ENCODE measurements around the gene SMAD7. TPM values are rescaled to one million over a fixed set of nuclear protein-coding genes. Genes with fewer than 3 reads are reported as not detected.

SMAD7 gene
- total and polyA plus RNA-seq, 10 of the 15 experiments (the other 5 are each of a cell fraction or from before 2014, with no cell fraction given): 1.3 to 22.5 (median 8.0) TPM

DNA sequence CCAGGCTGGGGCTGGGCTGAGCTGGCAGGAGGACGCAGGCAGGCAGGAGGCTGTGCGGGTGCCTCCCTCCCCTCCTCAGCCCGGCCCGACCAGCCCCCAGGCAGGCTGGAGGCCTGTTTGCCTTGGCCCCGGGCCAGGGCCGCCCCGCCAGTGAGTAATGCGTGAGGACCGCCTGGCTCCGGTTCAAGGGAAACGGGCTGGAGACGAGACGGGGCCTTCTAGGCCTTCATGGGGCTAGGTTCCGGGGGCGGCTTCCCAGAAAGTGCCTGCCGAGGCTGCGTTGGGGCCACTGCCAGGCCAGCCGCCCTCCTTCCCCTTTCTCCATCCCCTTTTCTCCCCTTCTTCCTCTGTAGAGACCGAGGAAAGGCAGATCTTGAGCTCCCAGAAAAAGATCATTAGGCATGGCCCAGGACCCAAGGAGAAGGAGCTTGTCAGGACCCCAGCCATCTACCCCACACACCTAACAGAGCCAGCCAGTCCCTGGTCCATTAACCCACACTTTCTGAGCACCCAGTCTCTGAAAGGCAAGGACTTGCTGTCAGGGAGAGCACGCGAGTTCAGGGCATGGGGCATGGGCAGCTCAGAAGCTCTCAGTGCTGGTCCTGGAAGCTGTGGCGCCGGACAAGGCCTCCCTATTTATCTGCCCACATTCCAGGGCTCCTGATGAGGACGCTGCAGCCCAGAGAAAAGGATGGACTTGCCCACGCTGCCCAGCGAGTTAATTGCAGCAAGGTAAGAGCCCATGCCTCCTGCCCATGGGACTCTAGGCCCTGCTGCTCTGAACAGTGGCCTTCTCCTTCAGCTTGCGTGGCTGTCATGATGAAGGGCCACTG, 48.5 kb downstream of the SMAD7 start:
- Histone ChIP-seq H3K9me3 (replicated peaks; ENCODE audit: control insufficient read depth, insufficient read depth, low read length) (peaks cover 3% of the 10 kb centered on the region), H3K36me3 (ENCODE audit: control insufficient read depth in 2 of 2, insufficient read depth in 2 of 2, low read length in 1 of 2) (no peaks in the 10 kb centered on the region), H3K9ac (ENCODE audit: control insufficient read depth, insufficient read depth, low read length) (no peak overlapping the region), H3K27me3 (replicated peaks in 1 of 2; ENCODE audit: control insufficient read depth in 2 of 2, insufficient read depth in 2 of 2, low read length in 1 of 2) (no peaks in the 10 kb centered on the region), H3K4me2 (ENCODE audit: control insufficient read depth, insufficient read depth) (no peak overlapping the region), H3K27ac (ENCODE audit: control insufficient read depth, insufficient read depth) (no peak overlapping the region), H3K4me1 (ENCODE audit: control insufficient read depth, insufficient read depth, low read length) (peaks cover 4% of the 10 kb centered on the region), H3K79me2 (ENCODE audit: control insufficient read depth, insufficient read depth, low read length) (no peaks in the 10 kb centered on the region), H4K20me1 (ENCODE audit: control insufficient read depth, insufficient read depth) (no peaks in the 10 kb centered on the region), H3K4me3 (no peak overlapping the region), H2AFZ (ENCODE audit: control insufficient read depth, low read depth, low read length) (no peak overlapping the region)
- in situ Hi-C loops (cut with MboI): no loop called here
- ChIA-PET RAD21 (ENCODE audit: unreplicated experiment) (no interaction called here), CTCF (no interaction called here), POLR2A (no interaction called here), SMC1A (ENCODE audit: uncharacterized antibody, unreplicated experiment) (interaction anchor here (0.7 kb wide), 1 partner anchor 193 kb away, joined by 3 read pairs; no protein-coding TSS in a partner anchor)
- intact Hi-C loops (cut with micrococcal nuclease; ENCODE audit: unreplicated experiment): no loop called here
- no peak for TF ChIP-seq ETV6 (conservative IDR thresholded peaks at IDR 0.05 in 1 of 2, IDR thresholded peaks at IDR 0.05 in 1 of 2; ENCODE audit: borderline replicate concordance in 1 of 2, low read depth in 1 of 2)
- no peak for TF ChIP-seq BMI1 (IDR thresholded peaks at IDR 0.05; ENCODE audit: borderline replicate concordance)
- no peak for TF ChIP-seq BACH1 (IDR thresholded peaks at IDR 0.05; ENCODE audit: borderline replicate concordance)
- TF ChIP-seq HDAC6 (IDR thresholded peaks at IDR 0.05; ENCODE audit: unreplicated experiment): no peak
- no peak for TF ChIP-seq NRF1 (conservative IDR thresholded peaks at IDR 0.05; ENCODE audit: low read depth, low read length)
- no peak for TF ChIP-seq MTA3 (IDR thresholded peaks at IDR 0.05; ENCODE audit: borderline replicate concordance, low read length)
- no peak for TF ChIP-seq TCF12 (IDR thresholded peaks at IDR 0.05; ENCODE audit: low read depth, low read length)
- DNase-seq (ENCODE audit: low read depth, low spot score) (no peak), FAIRE-seq (no peak), ATAC-seq (no peak)
- WGBS (ENCODE audit: insufficient coverage, insufficient replicate concordance, low lambda C conversion rate, missing lambda C conversion rate): 77% methylated on average over 27 of the region's 27 CpGs
- BruUV-seq (replicated peaks): no TSS peak
